ENCODE measurements around the gene CD7. TPM values are rescaled to one million over a fixed set of nuclear protein-coding genes. Genes with fewer than 3 reads are reported as not detected.

CD7 gene
- total RNA-seq, 1 donor from 2014 or later = not detected

DNA sequence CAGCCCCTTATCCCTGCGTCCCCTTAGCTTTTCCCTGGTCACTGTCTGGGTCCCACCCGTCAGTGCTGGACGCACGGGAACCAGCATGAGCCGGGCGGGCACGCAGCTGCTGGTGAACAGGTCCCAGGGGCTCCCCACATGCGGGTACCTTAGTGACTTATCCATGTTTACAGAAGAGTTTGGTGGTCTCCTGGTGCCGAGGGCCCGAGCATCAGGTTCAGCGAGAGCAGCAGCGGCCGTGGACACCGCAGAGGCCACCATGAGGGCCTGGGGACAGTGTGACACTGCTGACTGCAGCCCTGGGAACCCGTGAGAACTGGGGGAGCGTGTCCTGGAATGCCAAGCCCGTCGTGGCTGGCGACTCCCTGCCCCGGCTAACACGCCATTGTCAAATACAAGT, 6.5 kb downstream of the CD7 start:
- Histone ChIP-seq H3F3A (ENCODE audit: low read depth) (no peaks in the 10 kb centered on the region), H3K4me3 (no peak overlapping the region), H4K20me1 (ENCODE audit: low read depth) (no peaks in the 10 kb centered on the region), H3K27ac (no peak overlapping the region), H3K27me3 (peaks cover 18% of the 10 kb centered on the region), H3K36me3 (no peaks in the 10 kb centered on the region), H3K4me2 (no peak overlapping the region), H3K9ac (no peak overlapping the region), H2AFZ (replicated peaks) (no peak overlapping the region), H3K9me3 (ENCODE audit: low read depth) (no peaks in the 10 kb centered on the region), H3K79me2 (ENCODE audit: low read depth) (no peaks in the 10 kb centered on the region), H3K4me1 (peaks cover 6% of the 10 kb centered on the region)
- no peak for DNase-seq (ENCODE audit: low spot score)
- no peaks in the 10 kb centered on the region for H3K36me3 Mint-ChIP-seq
- no peak overlapping the region for H3K27ac Mint-ChIP-seq
- peaks cover 11% of the 10 kb centered on the region for H3K4me1 Mint-ChIP-seq
- peaks cover 14% of the 10 kb centered on the region for H3K27me3 Mint-ChIP-seq (ENCODE audit: insufficient read depth, low read depth)
- no peaks in the 10 kb centered on the region for H3K9me3 Mint-ChIP-seq
- H3K4me3 Mint-ChIP-seq = no peak overlapping the region
- TF ChIP-seq, protein P1, sequence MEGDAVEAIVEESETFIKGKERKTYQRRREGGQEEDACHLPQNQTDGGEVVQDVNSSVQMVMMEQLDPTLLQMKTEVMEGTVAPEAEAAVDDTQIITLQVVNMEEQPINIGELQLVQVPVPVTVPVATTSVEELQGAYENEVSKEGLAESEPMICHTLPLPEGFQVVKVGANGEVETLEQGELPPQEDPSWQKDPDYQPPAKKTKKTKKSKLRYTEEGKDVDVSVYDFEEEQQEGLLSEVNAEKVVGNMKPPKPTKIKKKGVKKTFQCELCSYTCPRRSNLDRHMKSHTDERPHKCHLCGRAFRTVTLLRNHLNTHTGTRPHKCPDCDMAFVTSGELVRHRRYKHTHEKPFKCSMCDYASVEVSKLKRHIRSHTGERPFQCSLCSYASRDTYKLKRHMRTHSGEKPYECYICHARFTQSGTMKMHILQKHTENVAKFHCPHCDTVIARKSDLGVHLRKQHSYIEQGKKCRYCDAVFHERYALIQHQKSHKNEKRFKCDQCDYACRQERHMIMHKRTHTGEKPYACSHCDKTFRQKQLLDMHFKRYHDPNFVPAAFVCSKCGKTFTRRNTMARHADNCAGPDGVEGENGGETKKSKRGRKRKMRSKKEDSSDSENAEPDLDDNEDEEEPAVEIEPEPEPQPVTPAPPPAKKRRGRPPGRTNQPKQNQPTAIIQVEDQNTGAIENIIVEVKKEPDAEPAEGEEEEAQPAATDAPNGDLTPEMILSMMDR (IDR thresholded peaks at IDR 0.05) = no peak
- TF ChIP-seq EZH2 (IDR thresholded peaks at IDR 0.05) (no peak), EZH2phosphoT487 (IDR thresholded peaks at IDR 0.05) (no peak)

- Mint-ChIP-seq H3K9me3 (no peaks in the 10 kb centered on the region), H3K4me1 (peaks cover 9% of the 10 kb centered on the region), H3K27ac (no peak overlapping the region), H3K27me3 (ENCODE audit: insufficient read depth, low read depth) (peaks cover 14% of the 10 kb centered on the region), H3K4me3 (no peak overlapping the region), H3K36me3 (no peaks in the 10 kb centered on the region)
- H2AFZ ChIP-seq (replicated peaks) = no peak overlapping the region
- H3K4me3 ChIP-seq = no peak overlapping the region
- no peaks in the 10 kb centered on the region for H3K79me2 ChIP-seq (ENCODE audit: low read depth)
- H3F3A ChIP-seq (ENCODE audit: low read depth) = peaks cover 3% of the 10 kb centered on the region
- H3K36me3 ChIP-seq = no peaks in the 10 kb centered on the region
- H3K27me3 ChIP-seq = peaks cover 18% of the 10 kb centered on the region
- TF ChIP-seq EZH2 (IDR thresholded peaks at IDR 0.05) (no peak), EZH2phosphoT487 (IDR thresholded peaks at IDR 0.05) (no peak)
- TF ChIP-seq, protein P1 (IDR thresholded peaks at IDR 0.05) = no peak
- no peak for DNase-seq (ENCODE audit: low spot score)
- H4K20me1 ChIP-seq (ENCODE audit: low read depth) = no peaks in the 10 kb centered on the region
- no peak overlapping the region for H3K4me2 ChIP-seq
- no peaks in the 10 kb centered on the region for H3K9me3 ChIP-seq (ENCODE audit: low read depth)
- peaks cover 4% of the 10 kb centered on the region for H3K4me1 ChIP-seq
- H3K9ac ChIP-seq = no peak overlapping the region
- no peak overlapping the region for H3K27ac ChIP-seq
Observed at GRCh38 chr17:82309656-82310570, 7.5 kb downstream of the CD7 start.

- H3K9ac ChIP-seq = no peak overlapping the region
- peaks cover 17% of the 10 kb centered on the region for H3K4me1 Mint-ChIP-seq
- no peak overlapping the region for H3K27ac ChIP-seq
- H3K27me3 Mint-ChIP-seq (ENCODE audit: insufficient read depth, low read depth) = peaks cover 11% of the 10 kb centered on the region
- H4K20me1 ChIP-seq (ENCODE audit: low read depth) = no peaks in the 10 kb centered on the region
- H3K4me3 ChIP-seq = no peak overlapping the region
- TF ChIP-seq EZH2phosphoT487 (IDR thresholded peaks at IDR 0.05) (no peak), EZH2 (IDR thresholded peaks at IDR 0.05) (no peak)
- TF ChIP-seq, protein P1 (IDR thresholded peaks at IDR 0.05) = no peak
- H3K4me3 Mint-ChIP-seq = no peak overlapping the region
- no peak overlapping the region for H2AFZ ChIP-seq (replicated peaks)
- H3K27ac Mint-ChIP-seq = no peak overlapping the region
- no peaks in the 10 kb centered on the region for H3K79me2 ChIP-seq (ENCODE audit: low read depth)
- H3K36me3 Mint-ChIP-seq = no peaks in the 10 kb centered on the region
- peaks cover 18% of the 10 kb centered on the region for H3K27me3 ChIP-seq
- DNase-seq (ENCODE audit: low spot score) = no peak
- H3K9me3 Mint-ChIP-seq = no peaks in the 10 kb centered on the region
- H3K36me3 ChIP-seq = no peaks in the 10 kb centered on the region
- peaks cover 21% of the 10 kb centered on the region for H3K4me1 ChIP-seq
- no peak overlapping the region for H3K4me2 ChIP-seq
- H3F3A ChIP-seq (ENCODE audit: low read depth) = peaks cover 3% of the 10 kb centered on the region
- no peaks in the 10 kb centered on the region for H3K9me3 ChIP-seq (ENCODE audit: low read depth)
Observed at GRCh38 chr17:82305727-82306300, 11.6 kb downstream of the CD7 start.

Measured in neural progenitor cell (in vitro differentiated cells).